Measurements from ENCODE around the gene SHISA8. TPM values are rescaled to one million over a fixed set of nuclear protein-coding genes. Genes with fewer than 3 reads are reported as not detected.
A peak's percentile ranks its signal among the peaks of the same experiment; 100 is the strongest.

The SHISA8 gene
- total RNA-seq, 2 donors from 2014 or later, result not detected

DNA sequence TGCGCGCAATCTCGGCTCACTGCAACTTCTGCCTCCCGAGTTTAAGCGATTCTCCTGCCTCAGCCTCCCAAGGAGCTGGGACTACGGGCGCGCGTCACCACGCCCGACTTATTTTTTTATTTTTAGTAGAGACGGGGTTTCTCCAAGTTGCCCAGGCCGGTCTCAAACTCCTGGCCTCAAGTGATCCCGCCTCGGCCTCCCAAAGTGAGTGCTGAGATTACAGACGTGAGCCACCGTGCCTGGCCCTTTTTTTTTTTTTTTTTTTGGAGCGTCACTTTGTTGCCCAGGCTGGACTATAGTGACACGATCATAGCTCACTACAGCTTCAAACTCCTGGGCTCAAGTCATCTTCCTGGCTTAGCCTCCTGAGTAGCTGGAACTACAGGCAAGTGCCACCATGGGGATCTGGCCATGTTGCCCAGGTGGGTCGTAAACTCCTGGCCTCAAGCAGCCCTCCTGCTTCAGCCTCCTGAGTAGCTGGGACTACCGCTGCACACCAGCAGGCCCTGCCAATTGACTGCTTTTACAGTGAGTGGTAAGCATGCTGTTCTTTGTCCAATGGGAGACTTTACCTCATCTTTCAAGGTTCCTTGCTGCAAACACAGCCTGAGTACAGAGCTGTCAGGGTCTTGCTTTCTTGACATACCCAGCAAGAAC is 32.7 kb upstream of the SHISA8 start:
- ATAC-seq (no peak), DNase-seq (no peak)
- TF ChIP-seq, protein P1, sequence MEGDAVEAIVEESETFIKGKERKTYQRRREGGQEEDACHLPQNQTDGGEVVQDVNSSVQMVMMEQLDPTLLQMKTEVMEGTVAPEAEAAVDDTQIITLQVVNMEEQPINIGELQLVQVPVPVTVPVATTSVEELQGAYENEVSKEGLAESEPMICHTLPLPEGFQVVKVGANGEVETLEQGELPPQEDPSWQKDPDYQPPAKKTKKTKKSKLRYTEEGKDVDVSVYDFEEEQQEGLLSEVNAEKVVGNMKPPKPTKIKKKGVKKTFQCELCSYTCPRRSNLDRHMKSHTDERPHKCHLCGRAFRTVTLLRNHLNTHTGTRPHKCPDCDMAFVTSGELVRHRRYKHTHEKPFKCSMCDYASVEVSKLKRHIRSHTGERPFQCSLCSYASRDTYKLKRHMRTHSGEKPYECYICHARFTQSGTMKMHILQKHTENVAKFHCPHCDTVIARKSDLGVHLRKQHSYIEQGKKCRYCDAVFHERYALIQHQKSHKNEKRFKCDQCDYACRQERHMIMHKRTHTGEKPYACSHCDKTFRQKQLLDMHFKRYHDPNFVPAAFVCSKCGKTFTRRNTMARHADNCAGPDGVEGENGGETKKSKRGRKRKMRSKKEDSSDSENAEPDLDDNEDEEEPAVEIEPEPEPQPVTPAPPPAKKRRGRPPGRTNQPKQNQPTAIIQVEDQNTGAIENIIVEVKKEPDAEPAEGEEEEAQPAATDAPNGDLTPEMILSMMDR (IDR thresholded peaks at IDR 0.05), result no peak
- no peak for TF ChIP-seq POLR2A (IDR thresholded peaks at IDR 0.05)
- H3K36me3 ChIP-seq (replicated peaks in 1 of 2; ENCODE audit: insufficient read depth in 1 of 2, low read depth in 2 of 2), result no peaks in the 10 kb centered on the region
- H3K9me3 ChIP-seq, result no peaks in the 10 kb centered on the region
- 65 to 66% methylated on average over 19 to 20 of the region's 21 CpGs for WGBS, 2 donors
- H3K27ac ChIP-seq, result no peak overlapping the region
- no peak overlapping the region for H3K4me3 ChIP-seq
- H3K4me1 ChIP-seq, result peaks cover 15% of the 10 kb centered on the region
- H3K27me3 ChIP-seq, result no peaks in the 10 kb centered on the region
- intact Hi-C loops (cut with DNase I), result loop anchor here (10.0 kb wide), 1 partner anchor 243 kb away; no protein-coding TSS in a partner anchor

- H3K36me3 ChIP-seq (replicated peaks in 1 of 2; ENCODE audit: insufficient read depth in 1 of 2, low read depth in 2 of 2), result no peaks in the 10 kb centered on the region
- H3K27ac ChIP-seq, result peak within 1 kb of the TSS in 3 of 4 donors; percentile 45 to 58 (median 51)
- TF ChIP-seq, protein P1 (IDR thresholded peaks at IDR 0.05), result peak in 4 of 7 experiments; percentile 7 to 29 (median 14)
- TF ChIP-seq POLR2A (IDR thresholded peaks at IDR 0.05), result no peak
- no peaks in the 10 kb centered on the region for H3K9me3 ChIP-seq
- H3K4me1 ChIP-seq, result peaks cover 15% of the 10 kb centered on the region
- intact Hi-C loops (cut with DNase I), result loop anchor here (10.0 kb wide), 1 partner anchor 242 kb away; no protein-coding TSS in a partner anchor
- no peaks in the 10 kb centered on the region for H3K27me3 ChIP-seq
- peak within 1 kb of the TSS; percentile 24 to 34 for H3K4me3 ChIP-seq
- ATAC-seq (peak; percentile 98), DNase-seq (peak; percentile 90 to 94 (median 92))
- 1 to 2% methylated on average over 23 to 55 of the region's 56 CpGs for WGBS, 2 donors
Measured at GRCh38 chr22:41946629-41947423, 32.0 kb upstream of the SHISA8 start, which contains the start of gene CENPM. Gene CENPM (minus strand): TSS chr22:41947152. CDS start chr22:41947076, 76 bp downstream.

DNA sequence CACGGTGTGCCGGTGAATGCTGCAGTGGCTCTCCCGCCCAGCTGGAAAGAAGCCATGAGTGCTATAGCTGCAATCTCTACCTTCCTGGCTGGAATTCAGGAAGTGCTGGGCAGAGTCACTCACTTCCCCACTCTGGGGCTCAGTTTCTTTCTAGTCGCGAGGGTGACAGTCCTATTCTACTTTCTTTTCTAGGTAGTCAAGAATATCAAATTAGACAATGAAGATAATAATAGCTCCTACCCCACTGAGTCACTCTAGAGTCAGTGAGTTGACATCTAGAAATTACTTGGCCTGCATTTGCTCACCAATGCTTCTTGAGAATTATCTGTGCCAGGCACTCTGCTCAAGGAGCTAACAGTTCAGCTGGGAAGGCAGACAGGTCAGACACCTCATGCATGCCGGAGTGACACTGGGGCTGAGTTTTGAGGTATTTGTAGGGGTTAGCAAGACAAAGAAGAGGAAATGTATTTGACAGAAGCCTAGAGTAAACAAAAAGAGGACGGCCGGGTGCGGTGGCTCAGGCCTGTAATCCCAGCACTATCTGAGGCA is 28.9 kb upstream of the SHISA8 start:
- peaks cover 21% of the 10 kb centered on the region for H3K4me1 ChIP-seq
- H3K4me3 ChIP-seq, result no peak overlapping the region
- no peaks in the 10 kb centered on the region for H3K27me3 ChIP-seq
- DNase-seq, result no peak
- intact Hi-C loops (cut with DNase I), result loop anchor here (5.0 to 10.0 kb wide), 2 partner anchors 121 to 239 kb away; no protein-coding TSS in a partner anchor
- 49 to 82% methylated on average over 7 to 9 of the region's 9 CpGs for WGBS, 2 donors
- no peaks in the 10 kb centered on the region for H3K36me3 ChIP-seq (replicated peaks in 1 of 2; ENCODE audit: insufficient read depth in 1 of 2, low read depth in 2 of 2)
- no peak for ATAC-seq
- H3K9me3 ChIP-seq, result no peaks in the 10 kb centered on the region
- no peak overlapping the region for H3K27ac ChIP-seq
- no peak for TF ChIP-seq POLR2A (IDR thresholded peaks at IDR 0.05)
- TF ChIP-seq, protein P1 (IDR thresholded peaks at IDR 0.05), result no peak

DNA sequence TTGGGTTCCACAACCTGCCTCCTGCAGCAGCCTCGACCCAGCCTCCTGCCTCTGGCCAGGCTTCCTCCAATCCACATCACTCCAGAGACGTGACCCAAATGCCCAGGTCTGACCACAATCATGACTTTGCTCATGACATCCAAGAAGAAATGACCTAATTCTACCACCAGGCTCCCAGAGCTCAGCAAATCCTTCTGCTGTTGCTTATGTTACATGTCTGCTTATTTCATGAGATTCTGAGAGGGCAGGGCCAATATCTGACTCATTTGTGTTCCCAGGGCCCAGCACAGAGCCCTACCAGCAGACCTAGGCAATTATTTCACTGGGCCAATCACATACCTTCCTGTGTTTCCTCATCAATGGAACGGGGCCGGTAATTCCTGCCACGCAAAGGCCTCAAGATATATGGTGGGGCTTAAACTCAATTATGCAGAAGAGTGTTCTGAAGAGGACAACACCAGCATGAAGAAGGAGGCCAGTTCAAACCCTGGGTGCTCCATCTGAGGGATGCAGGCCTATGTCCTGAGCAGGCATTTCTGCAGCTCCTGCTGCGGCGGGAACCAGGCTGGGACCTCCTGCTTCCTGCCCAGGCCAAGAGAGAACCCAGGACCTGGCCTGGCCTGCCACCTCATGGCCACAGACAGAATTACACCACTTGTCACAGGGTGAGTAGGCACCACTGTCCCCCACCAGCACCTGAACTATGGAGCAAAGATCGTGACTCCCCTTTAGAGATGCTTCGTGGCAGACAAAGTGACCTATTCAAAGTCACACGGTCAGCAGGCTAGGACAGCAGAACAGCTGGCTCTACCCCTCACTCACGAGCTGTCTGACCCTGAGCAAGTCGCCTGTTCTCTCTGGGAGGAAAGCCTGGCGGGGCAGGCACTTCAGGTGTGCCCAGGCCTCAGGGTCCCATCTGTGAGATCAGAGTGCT is 26.2 kb upstream of the SHISA8 start:
- peaks cover 12% of the 10 kb centered on the region for H3K4me1 ChIP-seq
- no peaks in the 10 kb centered on the region for H3K36me3 ChIP-seq (replicated peaks in 1 of 2; ENCODE audit: insufficient read depth in 1 of 2, low read depth in 2 of 2)
- no peaks in the 10 kb centered on the region for H3K27me3 ChIP-seq
- 45 to 61% methylated on average over 10 to 12 of the region's 13 CpGs for WGBS, 2 donors
- H3K27ac ChIP-seq, result peak overlapping the region in 1 of 4 donors; percentile 22
- ATAC-seq (peak; percentile 90), DNase-seq (peak; percentile 87 to 90 (median 88))
- no peak overlapping the region for H3K4me3 ChIP-seq
- no peaks in the 10 kb centered on the region for H3K9me3 ChIP-seq
- intact Hi-C loops (cut with DNase I), result loop anchor here (5.0 to 10.0 kb wide), 2 partner anchors 119 to 236 kb away; no protein-coding TSS in a partner anchor
- TF ChIP-seq POLR2A (IDR thresholded peaks at IDR 0.05), result no peak
- TF ChIP-seq, protein P1 (IDR thresholded peaks at IDR 0.05), result peak; percentile 79 to 97 (median 96)
